Uterus (tissue), 4 donors: Measurements from ENCODE around the gene SWT1. TPM values are rescaled to one million over a fixed set of nuclear protein-coding genes. Genes with fewer than 3 reads are reported as not detected.

ENCODE experiments used
- DNase-seq, 2 donors: peaks; one replicate each; pipeline ENCODE4 v3.0.0-alpha.2; 2019 to 2020
- H3K27ac ChIP-seq, 2 donors: fragments of 200-600 bp; sonication (generic); 1 replicate in 1 of 2; 2 replicates in 1 of 2; pipeline ENCODE4 v1.5.1; 2016 to 2018
- H3K27me3 ChIP-seq, 2 donors: fragments of 200-600 bp; sonication (generic); one replicate each; pipeline ENCODE4 v1.5.1; 2018 to 2019; ENCODE audit warnings: control low read depth in 1 of 2
- H3K36me3 ChIP-seq, 2 donors: fragments of 200-600 bp; sonication (generic); one replicate each; pipeline ENCODE4 v1.5.1; 2019; ENCODE audit warnings: control low read depth in 1 of 2
- H3K4me1 ChIP-seq, 2 donors: fragments of 200-600 bp; sonication (generic); one replicate each; pipeline ENCODE4 v1.5.1; 2018 to 2019; ENCODE audit warnings: control low read depth in 1 of 2
- H3K4me3 ChIP-seq, 2 donors: fragments of 200-600 bp; sonication (generic); 1 replicate in 1 of 2; 2 replicates in 1 of 2; pipeline ENCODE4 v1.5.1; 2018 to 2019; ENCODE audit warnings: mild to moderate bottlenecking in 1 of 2
- H3K9me3 ChIP-seq, 2 donors: fragments of 200-600 bp; sonication (generic); one replicate each; pipeline ENCODE4 v1.5.1; 2019; ENCODE audit warnings: control low read depth in 1 of 2
- CTCF ChIP-seq, 4 experiments: fragments of 200-600 bp in 2 of 4; fragments of 450-650 bp in 2 of 4; sonication (generic) in 2 of 4; IDR thresholded peaks; one replicate each; pipeline ENCODE4 v1.5.1; 2016 to 2019; ENCODE audit warnings: antibody characterized with exemption in 4 of 4, mild to moderate bottlenecking in 2 of 4, moderate library complexity in 1 of 4
- POLR2A ChIP-seq, 2 donors: fragments of 450-650 bp; IDR thresholded peaks; one replicate each; pipeline ENCODE4 v1.6.1; 2016; ENCODE audit warnings: antibody characterized with exemption in 2 of 2, mild to moderate bottlenecking in 1 of 2, moderate library complexity in 1 of 2
- intact Hi-C: fragments of 100-400 bp; cut with DNase I; formaldehyde crosslinking; loops from one replicate; pipeline ENCODE4 v1.15.1; 2023; ENCODE audit warnings: low total_unique reads
- total RNA-seq, 4 donors: library from RNA; depleted of rRNA in 3 of 4; stranded (reverse); fragments of >200 nt in 3 of 4; gene quantifications; one replicate each; pipeline versions ENCODE4 v1.1.0 to v1.2.4, GENCODE V29; 2014 to 2023
- donor health status: DM: yes; HTN: yes; CAD: no.

Gene SWT1
- total RNA-seq, 4 donors from 2014 or later = 9.2 to 29.4 (median 17.5) TPM

GRCh38 chr1:185129708-185130107, 27.3 kb upstream of the SWT1 start:
- H3K9me3 ChIP-seq = no peaks in the 10 kb centered on the region
- no peak overlapping the region for H3K4me3 ChIP-seq
- intact Hi-C loops = no loop called here
- no peak for TF ChIP-seq CTCF (IDR thresholded peaks at IDR 0.05)
- TF ChIP-seq POLR2A (IDR thresholded peaks at IDR 0.05) = no peak
- no peaks in the 10 kb centered on the region for H3K27me3 ChIP-seq
- no peak overlapping the region for H3K27ac ChIP-seq
- H3K4me1 ChIP-seq = no peaks in the 10 kb centered on the region
- no peaks in the 10 kb centered on the region for H3K36me3 ChIP-seq
- DNase-seq = no peak

- no peaks in the 10 kb centered on the region for H3K4me1 ChIP-seq
- TF ChIP-seq POLR2A (IDR thresholded peaks at IDR 0.05) = no peak
- no peak for TF ChIP-seq CTCF (IDR thresholded peaks at IDR 0.05)
- no peak overlapping the region for H3K4me3 ChIP-seq
- intact Hi-C loops = no loop called here
- H3K27me3 ChIP-seq = no peaks in the 10 kb centered on the region
- no peak overlapping the region for H3K27ac ChIP-seq
- no peak for DNase-seq
- H3K36me3 ChIP-seq = no peaks in the 10 kb centered on the region
- no peaks in the 10 kb centered on the region for H3K9me3 ChIP-seq
Observed at GRCh38 chr1:185132534-185132933, 24.4 kb upstream of the SWT1 start.

- no peak for TF ChIP-seq CTCF (IDR thresholded peaks at IDR 0.05)
- TF ChIP-seq POLR2A (IDR thresholded peaks at IDR 0.05) = no peak
- Histone ChIP-seq H3K36me3 (no peaks in the 10 kb centered on the region), H3K27ac (no peak overlapping the region), H3K9me3 (no peaks in the 10 kb centered on the region), H3K4me1 (no peaks in the 10 kb centered on the region), H3K27me3 (no peaks in the 10 kb centered on the region), H3K4me3 (no peak overlapping the region)
- no peak for DNase-seq
- intact Hi-C loops = no loop called here
Observed at GRCh38 chr1:185137896-185138545, 18.9 kb upstream of the SWT1 start.

DNA sequence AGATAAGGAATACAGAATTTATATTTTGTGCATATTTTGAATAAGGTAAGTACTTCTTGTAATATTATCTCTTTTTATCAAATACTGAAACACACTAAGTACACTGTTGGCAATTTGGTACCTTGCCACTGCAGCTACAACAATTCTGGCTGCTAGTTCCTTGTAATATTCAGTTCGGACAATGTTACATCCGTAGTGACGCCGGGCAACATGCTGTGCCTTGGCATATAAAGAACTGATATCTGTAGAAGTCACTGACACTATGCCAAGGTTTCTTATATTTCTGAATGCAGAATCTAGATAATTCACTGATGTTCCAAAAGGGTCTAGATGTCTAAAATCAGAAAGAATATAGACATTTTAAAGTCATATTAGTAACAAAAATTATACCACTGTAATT, 17.7 kb upstream of the SWT1 start:
- no peak for DNase-seq
- no peaks in the 10 kb centered on the region for H3K9me3 ChIP-seq
- no peaks in the 10 kb centered on the region for H3K27me3 ChIP-seq
- intact Hi-C loops = no loop called here
- no peak for TF ChIP-seq CTCF (IDR thresholded peaks at IDR 0.05)
- TF ChIP-seq POLR2A (IDR thresholded peaks at IDR 0.05) = no peak
- no peaks in the 10 kb centered on the region for H3K4me1 ChIP-seq
- no peak overlapping the region for H3K4me3 ChIP-seq
- no peak overlapping the region for H3K27ac ChIP-seq
- no peaks in the 10 kb centered on the region for H3K36me3 ChIP-seq

DNA sequence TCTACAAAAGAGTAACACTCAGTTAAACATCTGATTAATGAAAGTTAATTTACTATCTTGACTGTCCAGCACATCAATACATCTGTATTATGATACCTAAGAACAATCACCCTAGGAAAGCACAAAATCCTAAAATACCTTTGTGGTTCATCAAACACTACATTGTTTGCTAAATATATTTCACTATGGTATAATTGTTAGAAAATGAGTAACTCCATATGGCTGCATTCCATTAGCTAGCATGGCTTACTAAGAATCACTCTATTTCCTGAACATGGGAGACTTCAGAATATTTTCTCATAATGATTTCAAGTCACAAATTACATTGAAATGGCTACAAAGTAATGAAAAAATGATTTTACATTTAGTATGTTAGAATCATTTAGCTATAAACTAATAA, 12.7 kb upstream of the SWT1 start:
- intact Hi-C loops = no loop called here
- Histone ChIP-seq H3K4me3 (no peak overlapping the region), H3K27ac (no peak overlapping the region), H3K9me3 (no peaks in the 10 kb centered on the region), H3K36me3 (no peaks in the 10 kb centered on the region), H3K27me3 (no peaks in the 10 kb centered on the region), H3K4me1 (no peaks in the 10 kb centered on the region)
- no peak for DNase-seq
- TF ChIP-seq POLR2A (IDR thresholded peaks at IDR 0.05) = no peak
- no peak for TF ChIP-seq CTCF (IDR thresholded peaks at IDR 0.05)
